Fibroblast of skin of right quadriceps (primary cell): ENCODE measurements around the gene HELB.

Experiments used
- DNase-seq: peaks from one replicate; pipeline ENCODE4 v3.0.0-alpha.2; 2013

Gene HELB

GRCh38 chr12:66367015-66367667 is 64.8 kb downstream of the HELB start:
- DNase-seq, result no peak

GRCh38 chr12:66371982-66372381 is 69.7 kb downstream of the HELB start:
- DNase-seq, result no peak

GRCh38 chr12:66375560-66375959 is 73.3 kb downstream of the HELB start:
- DNase-seq, result no peak

- DNase-seq, result no peak
These were observed 77.3 kb downstream of the HELB start for GRCh38 chr12:66379616-66380015.

- no peak for DNase-seq
These were observed 78.7 kb downstream of the HELB start for GRCh38 chr12:66380769-66381535.

GRCh38 chr12:66387117-66387516 is 84.8 kb downstream of the HELB start:
- DNase-seq, result no peak
